ENCODE measurements around the gene SDK1. TPM values are rescaled to one million over a fixed set of nuclear protein-coding genes. Genes with fewer than 3 reads are reported as not detected.

SDK1 gene
- total RNA-seq, 2 donors from 2014 or later, result 4.8 to 13.2 TPM

DNA sequence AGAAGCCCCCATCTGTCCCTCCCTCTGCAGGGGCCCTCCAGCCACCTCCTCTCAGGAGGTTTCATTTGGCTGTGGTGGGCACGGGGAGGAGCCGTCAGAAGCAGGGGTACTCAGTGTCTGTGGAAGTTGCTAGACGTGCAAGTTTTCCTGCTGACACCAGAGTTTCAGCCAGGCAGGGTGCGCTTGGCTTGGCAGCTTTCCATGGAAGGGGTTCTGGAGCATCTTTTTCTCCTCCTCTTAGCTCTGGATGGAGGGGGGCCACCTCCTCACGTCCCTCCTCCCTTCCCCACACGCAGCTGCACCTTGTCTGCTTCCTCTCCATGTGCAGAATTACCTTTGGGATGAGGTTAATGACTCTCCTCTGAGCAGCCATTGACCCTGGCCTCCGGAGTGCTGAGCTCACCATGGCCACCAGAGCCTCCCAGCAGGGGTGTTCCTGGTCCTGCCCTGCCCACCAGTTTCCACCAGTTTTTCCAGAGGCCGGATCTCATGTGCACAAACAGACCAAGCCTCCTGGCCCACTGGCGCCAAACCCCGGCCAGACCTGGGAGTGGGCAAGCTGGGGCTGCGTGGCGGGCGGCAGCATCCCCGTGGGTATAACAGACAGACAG lies 801.3 kb downstream of the SDK1 start:
- H3K27ac ChIP-seq, result no peak overlapping the region
- 69% methylated on average over 14 of the region's 14 CpGs for WGBS
- H3K4me1 ChIP-seq (replicated peaks), result no peaks in the 10 kb centered on the region
- intact Hi-C loops (cut with DNase I), result no loop called here
- H3K9me3 ChIP-seq, result no peaks in the 10 kb centered on the region
- H3K4me3 ChIP-seq, result no peak overlapping the region
- no peaks in the 10 kb centered on the region for H3K27me3 ChIP-seq (replicated peaks; ENCODE audit: insufficient read depth)
- DNase-seq (ENCODE audit: low spot score), result no peak
- no peaks in the 10 kb centered on the region for H3K36me3 ChIP-seq
- TF ChIP-seq POLR2AphosphoS5 (IDR thresholded peaks at IDR 0.05), result no peak
- TF ChIP-seq, protein P1, sequence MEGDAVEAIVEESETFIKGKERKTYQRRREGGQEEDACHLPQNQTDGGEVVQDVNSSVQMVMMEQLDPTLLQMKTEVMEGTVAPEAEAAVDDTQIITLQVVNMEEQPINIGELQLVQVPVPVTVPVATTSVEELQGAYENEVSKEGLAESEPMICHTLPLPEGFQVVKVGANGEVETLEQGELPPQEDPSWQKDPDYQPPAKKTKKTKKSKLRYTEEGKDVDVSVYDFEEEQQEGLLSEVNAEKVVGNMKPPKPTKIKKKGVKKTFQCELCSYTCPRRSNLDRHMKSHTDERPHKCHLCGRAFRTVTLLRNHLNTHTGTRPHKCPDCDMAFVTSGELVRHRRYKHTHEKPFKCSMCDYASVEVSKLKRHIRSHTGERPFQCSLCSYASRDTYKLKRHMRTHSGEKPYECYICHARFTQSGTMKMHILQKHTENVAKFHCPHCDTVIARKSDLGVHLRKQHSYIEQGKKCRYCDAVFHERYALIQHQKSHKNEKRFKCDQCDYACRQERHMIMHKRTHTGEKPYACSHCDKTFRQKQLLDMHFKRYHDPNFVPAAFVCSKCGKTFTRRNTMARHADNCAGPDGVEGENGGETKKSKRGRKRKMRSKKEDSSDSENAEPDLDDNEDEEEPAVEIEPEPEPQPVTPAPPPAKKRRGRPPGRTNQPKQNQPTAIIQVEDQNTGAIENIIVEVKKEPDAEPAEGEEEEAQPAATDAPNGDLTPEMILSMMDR (IDR thresholded peaks at IDR 0.05), result no peak
- TF ChIP-seq POLR2A (IDR thresholded peaks at IDR 0.05), result no peak

DNA sequence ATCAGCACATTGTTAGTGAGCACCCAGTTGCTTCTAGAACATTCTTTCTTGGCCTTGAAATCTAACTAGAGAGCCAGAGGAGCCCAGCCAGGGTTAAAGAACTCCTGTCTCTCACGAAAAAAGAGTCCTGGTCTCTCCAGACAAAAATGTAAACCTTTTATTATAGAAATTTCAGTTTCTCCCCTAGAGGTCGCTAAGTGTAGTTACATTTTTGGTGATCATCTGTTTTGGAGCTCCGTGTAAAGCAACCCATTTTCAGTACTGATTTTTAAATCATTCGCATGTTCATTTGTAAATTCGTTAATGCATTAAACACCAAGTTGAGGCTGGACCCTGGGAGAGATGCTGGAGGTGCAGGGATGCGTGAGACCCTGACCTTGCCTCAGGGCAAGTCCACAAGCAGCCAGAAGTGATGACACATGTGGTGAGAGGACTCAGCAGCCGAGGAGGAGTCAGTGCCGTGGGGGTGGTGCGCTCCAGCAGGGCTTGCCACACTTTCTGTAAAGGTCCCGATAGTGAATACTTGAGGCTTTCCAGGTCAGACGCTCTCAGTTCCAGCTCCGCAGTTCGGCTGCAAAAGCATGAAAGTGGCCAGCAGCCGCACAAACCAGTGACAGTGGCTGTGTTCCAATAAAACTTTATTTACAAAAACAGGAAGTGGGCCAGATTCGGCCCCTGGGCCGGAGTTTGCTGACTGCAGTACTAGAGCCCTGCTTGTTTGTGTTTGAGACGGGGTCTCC lies 802.5 kb downstream of the SDK1 start:
- no peak for TF ChIP-seq POLR2AphosphoS5 (IDR thresholded peaks at IDR 0.05)
- no peak for TF ChIP-seq POLR2A (IDR thresholded peaks at IDR 0.05)
- TF ChIP-seq, protein P1 (IDR thresholded peaks at IDR 0.05), result peak in 1 of 4 experiments; percentile 25
- WGBS, result 90% methylated on average over 17 of the region's 17 CpGs
- H3K27ac ChIP-seq, result no peak overlapping the region
- no peaks in the 10 kb centered on the region for H3K4me1 ChIP-seq (replicated peaks)
- no peaks in the 10 kb centered on the region for H3K9me3 ChIP-seq
- H3K36me3 ChIP-seq, result no peaks in the 10 kb centered on the region
- DNase-seq (ENCODE audit: low spot score), result no peak
- H3K27me3 ChIP-seq (replicated peaks; ENCODE audit: insufficient read depth), result no peaks in the 10 kb centered on the region
- intact Hi-C loops (cut with DNase I), result no loop called here
- H3K4me3 ChIP-seq, result no peak overlapping the region

DNA sequence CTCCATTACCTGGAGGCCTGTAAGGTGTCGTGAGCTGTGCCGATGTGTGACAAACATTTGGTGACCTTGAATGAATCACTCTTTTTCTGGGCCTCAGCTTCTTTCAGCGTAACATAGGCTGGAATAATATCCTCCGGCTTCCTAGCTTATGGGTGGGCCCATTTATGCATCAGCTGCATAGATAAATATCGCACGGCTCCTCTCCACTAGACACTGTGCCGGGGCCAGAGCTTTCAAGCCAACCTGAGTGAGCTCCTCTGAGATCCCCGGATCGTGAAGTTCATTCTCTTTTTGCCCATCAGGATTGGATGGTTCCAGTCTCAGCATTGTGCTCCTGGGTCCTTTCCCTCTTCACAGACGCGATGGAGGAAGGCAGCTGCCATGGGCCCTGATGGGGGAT lies 806.8 kb downstream of the SDK1 start:
- no peaks in the 10 kb centered on the region for H3K9me3 ChIP-seq
- H3K4me1 ChIP-seq (replicated peaks), result no peaks in the 10 kb centered on the region
- intact Hi-C loops (cut with DNase I), result no loop called here
- no peak overlapping the region for H3K4me3 ChIP-seq
- H3K36me3 ChIP-seq, result no peaks in the 10 kb centered on the region
- no peak overlapping the region for H3K27ac ChIP-seq
- TF ChIP-seq POLR2AphosphoS5 (IDR thresholded peaks at IDR 0.05), result no peak
- no peak for TF ChIP-seq POLR2A (IDR thresholded peaks at IDR 0.05)
- TF ChIP-seq, protein P1 (IDR thresholded peaks at IDR 0.05), result no peak
- DNase-seq (ENCODE audit: low spot score), result no peak
- no peaks in the 10 kb centered on the region for H3K27me3 ChIP-seq (replicated peaks; ENCODE audit: insufficient read depth)
- WGBS, result 94% methylated on average over 11 of the region's 11 CpGs

DNA sequence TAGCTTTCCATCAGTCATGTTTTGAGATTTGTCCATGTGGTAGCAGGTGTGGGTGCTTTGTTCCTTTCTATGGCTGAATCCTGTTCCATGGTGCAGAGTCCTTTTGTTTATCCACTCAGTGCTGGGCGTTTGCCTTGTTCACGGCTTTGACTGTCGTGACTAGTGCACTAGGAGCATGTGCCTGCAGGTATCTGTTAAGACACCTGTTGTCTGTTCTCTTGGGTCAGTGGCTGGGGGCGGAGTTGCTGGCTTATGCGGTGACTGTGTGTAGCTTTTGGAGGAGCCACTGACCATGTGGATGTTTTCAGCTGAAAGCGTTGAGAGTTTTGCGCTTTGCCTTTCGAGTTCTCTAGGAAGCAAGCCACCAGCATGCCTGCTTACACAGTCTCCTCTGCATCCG lies 807.9 kb downstream of the SDK1 start:
- 81% methylated on average over 9 of the region's 9 CpGs for WGBS
- intact Hi-C loops (cut with DNase I), result no loop called here

More for the DNA sequence above, 807.9 kb downstream of the SDK1 start:
- Histone ChIP-seq H3K4me3 (no peak overlapping the region), H3K36me3 (no peaks in the 10 kb centered on the region), H3K27ac (no peak overlapping the region), H3K27me3 (replicated peaks; ENCODE audit: insufficient read depth) (no peaks in the 10 kb centered on the region), H3K4me1 (replicated peaks) (no peaks in the 10 kb centered on the region), H3K9me3 (no peaks in the 10 kb centered on the region)
- TF ChIP-seq POLR2AphosphoS5 (IDR thresholded peaks at IDR 0.05) (no peak), POLR2A (IDR thresholded peaks at IDR 0.05) (no peak)
- TF ChIP-seq, protein P1 (IDR thresholded peaks at IDR 0.05), result no peak
- DNase-seq (ENCODE audit: low spot score), result no peak
